ENCODE data around the gene RPS6KC1.
"Not testable (repeated sequence)": the region's sequence is repeated elsewhere in the genome, so short reads cannot be mapped to it uniquely, and the experiment has no call there.

The RPS6KC1 gene

GRCh38 chr1:213041443-213041842, 9.6 kb upstream of the RPS6KC1 start:
- Histone ChIP-seq H3K9me3 (ENCODE audit: control extremely low read depth in 1 of 5, control insufficient read depth in 4 of 5, insufficient read depth in 2 of 5, low read depth in 1 of 5, low read length in 4 of 5) (peaks cover 0 to 1% (median 0%) of the 10 kb centered on the region in 5 experiments), H3K4me3 (ENCODE audit: control insufficient read depth in 1 of 7, extremely low read depth in 1 of 7, insufficient read depth in 4 of 7, low read depth in 2 of 7, low read length in 6 of 7) (no peak overlapping the region), H3K27ac (ENCODE audit: insufficient read depth in 1 of 2, low read depth in 1 of 2, low read length in 2 of 2, poor library complexity in 1 of 2, severe bottlenecking in 2 of 2) (no peak overlapping the region), H3K27me3 (replicated peaks in 2 of 5; ENCODE audit: control insufficient read depth in 4 of 5, insufficient read depth in 5 of 5, low read length in 4 of 5) (peaks cover 0 to 2% (median 0%) of the 10 kb centered on the region in 5 experiments), H3K4me1 (ENCODE audit: control extremely low read depth in 1 of 4, control insufficient read depth in 4 of 4, insufficient read depth in 4 of 4, low read length in 3 of 4) (peaks cover 0 to 6% (median 3%) of the 10 kb centered on the region in 4 experiments), H3K36me3 (ENCODE audit: control insufficient read depth in 4 of 4, insufficient read depth in 4 of 4, low read length in 3 of 4) (no peaks in the 10 kb centered on the region)
- no CpG with 5 or more reads among the region's 1 CpG for WGBS (ENCODE audit: insufficient coverage)
- ChIA-PET POLR2A (no interaction called here), CTCF (no interaction called here)
- peak; percentile 32 to 83 (median 74) for DNase-seq

GRCh38 chr1:213045321-213046226, 5.5 kb upstream of the RPS6KC1 start:
- H3K27me3 ChIP-seq (replicated peaks in 2 of 5; ENCODE audit: control insufficient read depth in 4 of 5, insufficient read depth in 5 of 5, low read length in 4 of 5); H3K4me3 ChIP-seq (ENCODE audit: control insufficient read depth in 1 of 7, extremely low read depth in 1 of 7, insufficient read depth in 4 of 7, low read depth in 2 of 7, low read length in 6 of 7); CTCF ChIA-PET; DNase-seq; H3K36me3 ChIP-seq (ENCODE audit: control insufficient read depth in 4 of 4, insufficient read depth in 4 of 4, low read length in 3 of 4); H3K9me3 ChIP-seq (ENCODE audit: control extremely low read depth in 1 of 5, control insufficient read depth in 4 of 5, insufficient read depth in 2 of 5, low read depth in 1 of 5, low read length in 4 of 5): not testable (repeated sequence)
- H3K27ac ChIP-seq (ENCODE audit: insufficient read depth in 1 of 2, low read depth in 1 of 2, low read length in 2 of 2, poor library complexity in 1 of 2, severe bottlenecking in 2 of 2): peak overlapping the region in 1 of 2 experiments; percentile 75
- peaks cover 0 to 14% (median 7%) of the 10 kb centered on the region in 4 experiments for H3K4me1 ChIP-seq (ENCODE audit: control extremely low read depth in 1 of 4, control insufficient read depth in 4 of 4, insufficient read depth in 4 of 4, low read length in 3 of 4)
- WGBS (ENCODE audit: insufficient coverage): 100% methylated on average over 7 of the region's 13 CpGs
- POLR2A ChIA-PET: interaction anchor here (0.7 kb wide), 1 partner anchor 37 kb away, joined by 3 read pairs; no protein-coding TSS in a partner anchor

GRCh38 chr1:213049232-213049631, 1.8 kb upstream of the RPS6KC1 start:
- no CpG with 5 or more reads among the region's 1 CpG for WGBS (ENCODE audit: insufficient coverage)
- ChIA-PET POLR2A (no interaction called here), CTCF (no interaction called here)
- H3K4me3 ChIP-seq (ENCODE audit: control insufficient read depth in 1 of 7, extremely low read depth in 1 of 7, insufficient read depth in 4 of 7, low read depth in 2 of 7, low read length in 6 of 7): no peak overlapping the region
- H3K4me1 ChIP-seq (ENCODE audit: control extremely low read depth in 1 of 4, control insufficient read depth in 4 of 4, insufficient read depth in 4 of 4, low read length in 3 of 4): peaks cover 2 to 34% (median 24%) of the 10 kb centered on the region in 4 experiments
- H3K27me3 ChIP-seq (replicated peaks in 2 of 5; ENCODE audit: control insufficient read depth in 4 of 5, insufficient read depth in 5 of 5, low read length in 4 of 5): no peaks in the 10 kb centered on the region
- peaks cover 0 to 4% (median under 1%) of the 10 kb centered on the region in 4 experiments for H3K36me3 ChIP-seq (ENCODE audit: control insufficient read depth in 4 of 4, insufficient read depth in 4 of 4, low read length in 3 of 4)
- no peaks in the 10 kb centered on the region for H3K9me3 ChIP-seq (ENCODE audit: control extremely low read depth in 1 of 5, control insufficient read depth in 4 of 5, insufficient read depth in 2 of 5, low read depth in 1 of 5, low read length in 4 of 5)
- H3K27ac ChIP-seq (ENCODE audit: insufficient read depth in 1 of 2, low read depth in 1 of 2, low read length in 2 of 2, poor library complexity in 1 of 2, severe bottlenecking in 2 of 2): peak overlapping the region in 1 of 2 experiments; percentile 38
- DNase-seq: peak in 2 of 3 donors; percentile 27 to 50

- peak overlapping the region; percentile 81 to 98 (median 90) for H3K4me3 ChIP-seq (ENCODE audit: control insufficient read depth in 1 of 7, extremely low read depth in 1 of 7, insufficient read depth in 4 of 7, low read depth in 2 of 7, low read length in 6 of 7)
- H3K27ac ChIP-seq (ENCODE audit: insufficient read depth in 1 of 2, low read depth in 1 of 2, low read length in 2 of 2, poor library complexity in 1 of 2, severe bottlenecking in 2 of 2): peak overlapping the region; percentile 54 to 90
- DNase-seq: no peak
- H3K27me3 ChIP-seq (replicated peaks in 2 of 5; ENCODE audit: control insufficient read depth in 4 of 5, insufficient read depth in 5 of 5, low read length in 4 of 5): no peaks in the 10 kb centered on the region
- POLR2A ChIA-PET: interaction anchor here (1.2 kb wide), 1 partner anchor 36 kb away, joined by 4 read pairs; no protein-coding TSS in a partner anchor
- 38% methylated on average over 9 of the region's 15 CpGs for WGBS (ENCODE audit: insufficient coverage)
- H3K9me3 ChIP-seq (ENCODE audit: control extremely low read depth in 1 of 5, control insufficient read depth in 4 of 5, insufficient read depth in 2 of 5, low read depth in 1 of 5, low read length in 4 of 5): no peaks in the 10 kb centered on the region
- H3K36me3 ChIP-seq (ENCODE audit: control insufficient read depth in 4 of 4, insufficient read depth in 4 of 4, low read length in 3 of 4): peaks cover 0 to 4% (median under 1%) of the 10 kb centered on the region in 4 experiments
- peaks cover 2 to 40% (median 26%) of the 10 kb centered on the region in 4 experiments for H3K4me1 ChIP-seq (ENCODE audit: control extremely low read depth in 1 of 4, control insufficient read depth in 4 of 4, insufficient read depth in 4 of 4, low read length in 3 of 4)
- CTCF ChIA-PET: interaction anchor here (1.0 to 2.0 kb wide), 5 partner anchors 15 to 61 kb away, joined by 3 to 8 read pairs (median 4); no protein-coding TSS in a partner anchor
Observed at GRCh38 chr1:213050745-213051126, 305 bp upstream of the RPS6KC1 start.

GRCh38 chr1:213051881-213052202, 801 bp downstream of the RPS6KC1 start:
- no peaks in the 10 kb centered on the region for H3K9me3 ChIP-seq (ENCODE audit: control extremely low read depth in 1 of 5, control insufficient read depth in 4 of 5, insufficient read depth in 2 of 5, low read depth in 1 of 5, low read length in 4 of 5)
- H3K36me3 ChIP-seq (ENCODE audit: control insufficient read depth in 4 of 4, insufficient read depth in 4 of 4, low read length in 3 of 4): peaks cover 0 to 4% (median under 1%) of the 10 kb centered on the region in 4 experiments
- DNase-seq: no peak
- ChIA-PET POLR2A (interaction anchor here (1.2 kb wide), 1 partner anchor 37 kb away, joined by 4 read pairs; no protein-coding TSS in a partner anchor), CTCF (interaction anchor here (1.4 kb wide), 1 partner anchor 17 kb away, joined by 8 read pairs; no protein-coding TSS in a partner anchor)
- peak overlapping the region; percentile 76 to 90 for H3K27ac ChIP-seq (ENCODE audit: insufficient read depth in 1 of 2, low read depth in 1 of 2, low read length in 2 of 2, poor library complexity in 1 of 2, severe bottlenecking in 2 of 2)
- WGBS (ENCODE audit: insufficient coverage): 0% methylated on average over 2 of the region's 2 CpGs
- H3K27me3 ChIP-seq (replicated peaks in 2 of 5; ENCODE audit: control insufficient read depth in 4 of 5, insufficient read depth in 5 of 5, low read length in 4 of 5): no peaks in the 10 kb centered on the region
- H3K4me3 ChIP-seq (ENCODE audit: control insufficient read depth in 1 of 7, extremely low read depth in 1 of 7, insufficient read depth in 4 of 7, low read depth in 2 of 7, low read length in 6 of 7): peak overlapping the region in 6 of 7 experiments; percentile 81 to 98 (median 88)
- peaks cover 2 to 40% (median 26%) of the 10 kb centered on the region in 4 experiments for H3K4me1 ChIP-seq (ENCODE audit: control extremely low read depth in 1 of 4, control insufficient read depth in 4 of 4, insufficient read depth in 4 of 4, low read length in 3 of 4)

GRCh38 chr1:213053455-213053854, 2.4 kb downstream of the RPS6KC1 start:
- H3K9me3 ChIP-seq (ENCODE audit: control extremely low read depth in 1 of 5, control insufficient read depth in 4 of 5, insufficient read depth in 2 of 5, low read depth in 1 of 5, low read length in 4 of 5): no peaks in the 10 kb centered on the region
- peaks cover 2 to 40% (median 26%) of the 10 kb centered on the region in 4 experiments for H3K4me1 ChIP-seq (ENCODE audit: control extremely low read depth in 1 of 4, control insufficient read depth in 4 of 4, insufficient read depth in 4 of 4, low read length in 3 of 4)
- H3K27ac ChIP-seq (ENCODE audit: insufficient read depth in 1 of 2, low read depth in 1 of 2, low read length in 2 of 2, poor library complexity in 1 of 2, severe bottlenecking in 2 of 2): peak overlapping the region in 1 of 2 experiments; percentile 90
- H3K27me3 ChIP-seq (replicated peaks in 2 of 5; ENCODE audit: control insufficient read depth in 4 of 5, insufficient read depth in 5 of 5, low read length in 4 of 5): no peaks in the 10 kb centered on the region
- no peak for DNase-seq
- peaks cover 0 to 4% (median under 1%) of the 10 kb centered on the region in 4 experiments for H3K36me3 ChIP-seq (ENCODE audit: control insufficient read depth in 4 of 4, insufficient read depth in 4 of 4, low read length in 3 of 4)
- CTCF ChIA-PET: no interaction called here
- POLR2A ChIA-PET: no interaction called here
- no peak overlapping the region for H3K4me3 ChIP-seq (ENCODE audit: control insufficient read depth in 1 of 7, extremely low read depth in 1 of 7, insufficient read depth in 4 of 7, low read depth in 2 of 7, low read length in 6 of 7)

GRCh38 chr1:213054142-213054541, 3.1 kb downstream of the RPS6KC1 start:
- ChIA-PET POLR2A (interaction anchor here (0.6 kb wide), 1 partner anchor 1611 kb away, joined by 3 read pairs; no protein-coding TSS in a partner anchor), CTCF (interaction anchor here (1.3 kb wide), 1 partner anchor 16 kb away, joined by 3 read pairs; no protein-coding TSS in a partner anchor)
- no peak overlapping the region for H3K27ac ChIP-seq (ENCODE audit: insufficient read depth in 1 of 2, low read depth in 1 of 2, low read length in 2 of 2, poor library complexity in 1 of 2, severe bottlenecking in 2 of 2)
- H3K4me3 ChIP-seq (ENCODE audit: control insufficient read depth in 1 of 7, extremely low read depth in 1 of 7, insufficient read depth in 4 of 7, low read depth in 2 of 7, low read length in 6 of 7): no peak overlapping the region
- H3K4me1 ChIP-seq (ENCODE audit: control extremely low read depth in 1 of 4, control insufficient read depth in 4 of 4, insufficient read depth in 4 of 4, low read length in 3 of 4): peaks cover 2 to 40% (median 24%) of the 10 kb centered on the region in 4 experiments
- DNase-seq: no peak
- no peaks in the 10 kb centered on the region for H3K9me3 ChIP-seq (ENCODE audit: control extremely low read depth in 1 of 5, control insufficient read depth in 4 of 5, insufficient read depth in 2 of 5, low read depth in 1 of 5, low read length in 4 of 5)
- H3K27me3 ChIP-seq (replicated peaks in 2 of 5; ENCODE audit: control insufficient read depth in 4 of 5, insufficient read depth in 5 of 5, low read length in 4 of 5): no peaks in the 10 kb centered on the region
- peaks cover 0 to 4% (median under 1%) of the 10 kb centered on the region in 4 experiments for H3K36me3 ChIP-seq (ENCODE audit: control insufficient read depth in 4 of 4, insufficient read depth in 4 of 4, low read length in 3 of 4)
- no CpG with 5 or more reads among the region's 2 CpGs for WGBS (ENCODE audit: insufficient coverage)

Measured in common myeloid progenitor, CD34-positive (primary cell).